HG02642 (cell line): ENCODE results near the gene ARHGAP24.
"Not testable (repeated sequence)": the region's sequence is repeated elsewhere in the genome, so short reads cannot be mapped to it uniquely, and the experiment has no call there.

Experiments used
- ATAC-seq: cut with Tn5 transposase; IDR thresholded peaks from one replicate; pipeline ENCODE4 v1.9.1; 2021; ENCODE audit warnings: mild to moderate bottlenecking; ENCODE audit not compliant: unreplicated experiment, poor library complexity

Gene ARHGAP24

GRCh38 chr4:86019906-86020305, 545.0 kb downstream of the ARHGAP24 start:
- no peak for ATAC-seq

- not testable (repeated sequence) for ATAC-seq
Observed at GRCh38 chr4:86021671-86022070, 546.7 kb downstream of the ARHGAP24 start.

GRCh38 chr4:86026720-86027119, 551.8 kb downstream of the ARHGAP24 start:
- no peak for ATAC-seq

- ATAC-seq, result no peak
Observed at GRCh38 chr4:86031927-86032326, 557.0 kb downstream of the ARHGAP24 start.

- ATAC-seq, result no peak
Observed at GRCh38 chr4:86032476-86033022, 557.6 kb downstream of the ARHGAP24 start.

- no peak for ATAC-seq
Observed at GRCh38 chr4:86033171-86033570, 558.2 kb downstream of the ARHGAP24 start.

GRCh38 chr4:86034616-86035015, 559.7 kb downstream of the ARHGAP24 start:
- no peak for ATAC-seq

GRCh38 chr4:86035688-86036087, 560.7 kb downstream of the ARHGAP24 start:
- no peak for ATAC-seq

GRCh38 chr4:86036736-86037135, 561.8 kb downstream of the ARHGAP24 start:
- ATAC-seq, result no peak

- no peak for ATAC-seq
Observed at GRCh38 chr4:86038037-86038436, 563.1 kb downstream of the ARHGAP24 start.

GRCh38 chr4:86043755-86044592, 569.0 kb downstream of the ARHGAP24 start:
- ATAC-seq, result peak; percentile 63

GRCh38 chr4:86044593-86044985, 569.6 kb downstream of the ARHGAP24 start:
- ATAC-seq, result no peak

GRCh38 chr4:86048426-86048825, 573.5 kb downstream of the ARHGAP24 start:
- ATAC-seq, result no peak

- ATAC-seq, result no peak
Observed at GRCh38 chr4:86050496-86050895, 575.5 kb downstream of the ARHGAP24 start.
